SK-N-SH (cell line): ENCODE measurements around the gene CREBL2. TPM values are rescaled to one million over a fixed set of nuclear protein-coding genes. Genes with fewer than 3 reads are reported as not detected.

Source experiments
- CTCF ChIA-PET: fragments of 300-600, 350-600 bp; formaldehyde crosslinking; extraction: SDS; loops from one replicate; lab custom pipeline; 2021; lab: Yijun Ruan, JAX
- POLR2A ChIA-PET: fragments of 350-600 bp; sonication (Branson Sonifier 250); formaldehyde crosslinking; extraction: SDS; loops from one replicate; lab custom pipeline; 2020; ENCODE audit warnings: antibody characterized with exemption, inconsistent platforms; lab: Yijun Ruan, JAX
- DNase-seq: peaks from one replicate; pipeline ENCODE4 v3.0.0; 2012
- H2AFZ ChIP-seq: fragments of 200-600 bp; sonication (generic); 2 replicates; pipeline ENCODE4 v1.8.1; 2016; ENCODE audit warnings: antibody characterized with exemption, mild to moderate bottlenecking, low read depth
- H3F3A ChIP-seq: fragments of 200-600 bp; sonication (generic); replicated peaks from 2 replicates; pipeline ENCODE3; 2016; ENCODE audit warnings: antibody characterized with exemption, mild to moderate bottlenecking; ENCODE audit not compliant: insufficient read depth
- H3K27ac ChIP-seq, 2 experiments: fragments of 200-500 bp in 1 of 2; fragments of 200-600 bp in 1 of 2; sonication (Bioruptor generic) in 1 of 2; sonication (generic), shearing (Covaris generic) in 1 of 2; 2 replicates each; pipeline versions ENCODE4 v1.5.1 to v1.6.1; 2014 to 2016; ENCODE audit warnings: low read depth in 2 of 2, inconsistent platforms in 1 of 2, low read length in 1 of 2, mild to moderate bottlenecking in 1 of 2, mixed read lengths in 1 of 2
- H3K27me3 ChIP-seq: fragments of 200-600 bp; sonication (generic), shearing (Covaris generic); 2 replicates; pipeline ENCODE4 v1.6.1; 2016; ENCODE audit warnings: mixed run types; ENCODE audit not compliant: insufficient read depth
- H3K36me3 ChIP-seq, 2 experiments: fragments of 200-500 bp in 1 of 2; fragments of 200-600 bp in 1 of 2; sonication (Bioruptor generic) in 1 of 2; sonication (generic) in 1 of 2; replicated peaks in 1 of 2; 2 replicates each; pipeline versions ENCODE3 to v1.5.1; 2014 to 2016; ENCODE audit warnings: low read length in 1 of 2, mild to moderate bottlenecking in 1 of 2; ENCODE audit not compliant: insufficient read depth in 2 of 2, control insufficient read depth in 1 of 2
- H3K4me1 ChIP-seq, 2 experiments: fragments of 200-500 bp in 1 of 2; fragments of 200-600 bp in 1 of 2; sonication (Bioruptor generic) in 1 of 2; sonication (generic), shearing (Covaris generic) in 1 of 2; 2 replicates each; pipeline versions ENCODE4 v1.5.1 to v1.6.1; 2014 to 2016; ENCODE audit warnings: low read depth in 1 of 2, low read length in 1 of 2, mixed run types in 1 of 2; ENCODE audit not compliant: insufficient read depth in 2 of 2, control insufficient read depth in 1 of 2
- H3K4me2 ChIP-seq: fragments of 200-600 bp; sonication (generic), shearing (Covaris generic); 2 replicates; pipeline ENCODE4 v1.6.1; 2017; ENCODE audit warnings: mixed run types
- H3K4me3 ChIP-seq, 2 experiments: fragments of 200-500 bp in 1 of 2; fragments of 200-600 bp in 1 of 2; sonication (Bioruptor generic) in 1 of 2; sonication (generic), shearing (Covaris generic) in 1 of 2; 2 replicates each; pipeline versions ENCODE4 v1.5.1 to v1.8.1; 2014 to 2016; ENCODE audit warnings: low read depth in 2 of 2, inconsistent platforms in 1 of 2, low read length in 1 of 2, mild to moderate bottlenecking in 1 of 2, mixed read lengths in 1 of 2, moderate library complexity in 1 of 2
- H3K79me2 ChIP-seq: fragments of 200-600 bp; sonication (generic); 2 replicates; pipeline ENCODE4 v1.8.1; 2017; ENCODE audit warnings: mild to moderate bottlenecking; ENCODE audit not compliant: insufficient read depth
- H3K9ac ChIP-seq: fragments of 200-600 bp; sonication (generic); 2 replicates; pipeline ENCODE4 v1.6.1; 2017; ENCODE audit warnings: mixed run types
- H3K9me2 ChIP-seq: fragments of 200-600 bp; sonication (generic); 2 replicates; pipeline ENCODE4 v1.6.1; 2017; ENCODE audit warnings: mixed run types
- H3K9me3 ChIP-seq: fragments of 200-600 bp; sonication (generic); 2 replicates; pipeline ENCODE4 v1.6.1; 2017; ENCODE audit warnings: mixed run types, mild to moderate bottlenecking, moderate library complexity
- H4K20me1 ChIP-seq: fragments of 200-600 bp; sonication (generic); 2 replicates; pipeline ENCODE4 v1.6.1; 2017; ENCODE audit warnings: mild to moderate bottlenecking, mixed run types; ENCODE audit not compliant: insufficient read depth
- CTCF ChIP-seq: fragments of 200-600 bp; sonication (generic); IDR thresholded peaks from 2 replicates; pipeline ENCODE4 v1.6.1; 2017; ENCODE audit warnings: antibody characterized with exemption, mild to moderate bottlenecking, moderate library complexity
- ELF1 ChIP-seq: IDR thresholded peaks from 2 replicates; pipeline ENCODE4 v1.4.0; 2012
- FOSL2 ChIP-seq: IDR thresholded peaks from 2 replicates; pipeline ENCODE4 v1.4.0; 2012; ENCODE audit warnings: low read depth, mild to moderate bottlenecking, moderate library complexity, borderline replicate concordance
- FOXJ3 ChIP-seq: sonication (generic); formaldehyde crosslinking; IDR thresholded peaks from 2 replicates; pipeline ENCODE4 v1.5.1; 2020; ENCODE audit warnings: mild to moderate bottlenecking, missing genetic modification reagents
- FOXM1 ChIP-seq: IDR thresholded peaks from 2 replicates; pipeline ENCODE4 v1.4.0; 2012; ENCODE audit warnings: low read depth, mild to moderate bottlenecking
- GABPA ChIP-seq: IDR thresholded peaks from 2 replicates; pipeline ENCODE4 v1.4.0; 2012; ENCODE audit warnings: low read depth, mild to moderate bottlenecking
- GATA2 ChIP-seq: sonication (generic); formaldehyde crosslinking; IDR thresholded peaks from 2 replicates; pipeline ENCODE4 v1.5.0; 2020; ENCODE audit warnings: mild to moderate bottlenecking, missing genetic modification reagents
- JUND ChIP-seq: IDR thresholded peaks from 2 replicates; pipeline ENCODE4 v1.4.0; 2012
- NRF1 ChIP-seq: IDR thresholded peaks from 2 replicates; pipeline ENCODE4 v1.6.1; 2012; ENCODE audit warnings: low read depth, mild to moderate bottlenecking, low read length
- PBX3 ChIP-seq: IDR thresholded peaks from 2 replicates; pipeline ENCODE4; 2012
- POLR2AphosphoS5 ChIP-seq: IDR thresholded peaks from 2 replicates; pipeline ENCODE4 v1.6.1; 2012; ENCODE audit warnings: low read depth, low read length
- RAD21 ChIP-seq: IDR thresholded peaks from 2 replicates; pipeline ENCODE4 v1.6.1; 2012; ENCODE audit warnings: mild to moderate bottlenecking, low read length
- RCOR1 ChIP-seq: fragments of 150-350 bp; IDR thresholded peaks from 2 replicates; pipeline ENCODE4 v1.6.1; 2017; ENCODE audit warnings: antibody characterized with exemption, low read length
- RXRA ChIP-seq: IDR thresholded peaks from 2 replicates; pipeline ENCODE4 v1.4.0; 2012; ENCODE audit warnings: low read depth, mild to moderate bottlenecking, borderline replicate concordance
- SMC3 ChIP-seq: IDR thresholded peaks from 2 replicates; pipeline ENCODE4 v1.6.1; 2012; ENCODE audit warnings: low read depth, low read length, improper control_type of control experiment
- TAF1 ChIP-seq: IDR thresholded peaks from 2 replicates; pipeline ENCODE4 v1.6.1; 2012; ENCODE audit warnings: low read depth, mild to moderate bottlenecking, low read length, moderate library complexity, borderline replicate concordance
- TEAD4 ChIP-seq: IDR thresholded peaks from 2 replicates; pipeline ENCODE4 v1.4.0; 2012; ENCODE audit warnings: mild to moderate bottlenecking, borderline replicate concordance; ENCODE audit not compliant: insufficient read depth
- USF1 ChIP-seq: IDR thresholded peaks from 2 replicates; pipeline ENCODE4 v1.4.0; 2012; ENCODE audit warnings: low read depth, borderline replicate concordance
- YY1 ChIP-seq: IDR thresholded peaks from 2 replicates; pipeline ENCODE4 v1.4.0; 2012; ENCODE audit warnings: low read depth, mild to moderate bottlenecking
- WGBS: methylation state at CpG from one replicate; pipeline ENCODE4 v1.1.6; 2017; ENCODE audit warnings: low lambda C conversion rate; 5-methylcytosine and 5-hydroxymethylcytosine counted together
- polyA plus RNA-seq, 3 experiments: library from polyadenylated mRNA; depleted of rRNA; stranded (reverse); fragments of >200 nt; gene quantifications; 2 replicates each; pipeline ENCODE4 v1.2.3, GENCODE V29; 2012
- TF ChIP-seq, protein P1 (sequence below): IDR thresholded peaks from 2 replicates; pipeline ENCODE4 v1.6.1; 2012; ENCODE audit warnings: mild to moderate bottlenecking, low read depth, low read length, moderate library complexity

The CREBL2 gene
- polyA plus RNA-seq, 1 of the 3 experiments (the other 2 are of a cell fraction): 12.6 TPM

- H3K4me3 ChIP-seq: no peak overlapping the region
- no peaks in the 10 kb centered on the region for H3K9me2 ChIP-seq
- no peaks in the 10 kb centered on the region for H4K20me1 ChIP-seq
- H3K79me2 ChIP-seq: no peaks in the 10 kb centered on the region
- no peaks in the 10 kb centered on the region for H3K36me3 ChIP-seq
- no peaks in the 10 kb centered on the region for H3F3A ChIP-seq
- POLR2A ChIA-PET: no interaction called here
- H2AFZ ChIP-seq: no peak overlapping the region
- no peaks in the 10 kb centered on the region for H3K27me3 ChIP-seq
- 81% methylated on average over 5 of the region's 5 CpGs for WGBS
- H3K4me2 ChIP-seq: no peak overlapping the region
- no peak overlapping the region for H3K27ac ChIP-seq
- CTCF ChIA-PET: interaction anchor here (1.9 kb wide), 1 partner anchor 26 kb away, joined by 4 read pairs; no protein-coding TSS in a partner anchor
- no peaks in the 10 kb centered on the region for H3K9me3 ChIP-seq
- TF ChIP-seq FOXM1: no peak
- no peak for TF ChIP-seq FOSL2
- no peak for TF ChIP-seq RAD21
- no peak for TF ChIP-seq POLR2AphosphoS5
- TF ChIP-seq, protein P1, sequence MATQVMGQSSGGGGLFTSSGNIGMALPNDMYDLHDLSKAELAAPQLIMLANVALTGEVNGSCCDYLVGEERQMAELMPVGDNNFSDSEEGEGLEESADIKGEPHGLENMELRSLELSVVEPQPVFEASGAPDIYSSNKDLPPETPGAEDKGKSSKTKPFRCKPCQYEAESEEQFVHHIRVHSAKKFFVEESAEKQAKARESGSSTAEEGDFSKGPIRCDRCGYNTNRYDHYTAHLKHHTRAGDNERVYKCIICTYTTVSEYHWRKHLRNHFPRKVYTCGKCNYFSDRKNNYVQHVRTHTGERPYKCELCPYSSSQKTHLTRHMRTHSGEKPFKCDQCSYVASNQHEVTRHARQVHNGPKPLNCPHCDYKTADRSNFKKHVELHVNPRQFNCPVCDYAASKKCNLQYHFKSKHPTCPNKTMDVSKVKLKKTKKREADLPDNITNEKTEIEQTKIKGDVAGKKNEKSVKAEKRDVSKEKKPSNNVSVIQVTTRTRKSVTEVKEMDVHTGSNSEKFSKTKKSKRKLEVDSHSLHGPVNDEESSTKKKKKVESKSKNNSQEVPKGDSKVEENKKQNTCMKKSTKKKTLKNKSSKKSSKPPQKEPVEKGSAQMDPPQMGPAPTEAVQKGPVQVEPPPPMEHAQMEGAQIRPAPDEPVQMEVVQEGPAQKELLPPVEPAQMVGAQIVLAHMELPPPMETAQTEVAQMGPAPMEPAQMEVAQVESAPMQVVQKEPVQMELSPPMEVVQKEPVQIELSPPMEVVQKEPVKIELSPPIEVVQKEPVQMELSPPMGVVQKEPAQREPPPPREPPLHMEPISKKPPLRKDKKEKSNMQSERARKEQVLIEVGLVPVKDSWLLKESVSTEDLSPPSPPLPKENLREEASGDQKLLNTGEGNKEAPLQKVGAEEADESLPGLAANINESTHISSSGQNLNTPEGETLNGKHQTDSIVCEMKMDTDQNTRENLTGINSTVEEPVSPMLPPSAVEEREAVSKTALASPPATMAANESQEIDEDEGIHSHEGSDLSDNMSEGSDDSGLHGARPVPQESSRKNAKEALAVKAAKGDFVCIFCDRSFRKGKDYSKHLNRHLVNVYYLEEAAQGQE: no peak
- TF ChIP-seq TAF1: no peak
- no peak for TF ChIP-seq PBX3
- TF ChIP-seq SMC3: no peak
- no peak for TF ChIP-seq RXRA
- no peak for TF ChIP-seq GATA2
- no peak for TF ChIP-seq JUND
- no peak for DNase-seq
- peaks cover 0 to 9% of the 10 kb centered on the region in 2 experiments; a peak in 2 of 4 replicates for H3K4me1 ChIP-seq
- no peak overlapping the region for H3K9ac ChIP-seq
Observed at GRCh38 chr12:12689647-12690300, 78.1 kb downstream of the CREBL2 start.

- no peak overlapping the region for H3K4me2 ChIP-seq
- H3K9ac ChIP-seq: no peak overlapping the region
- peaks cover 0 to 7% of the 10 kb centered on the region in 2 experiments; a peak in 2 of 4 replicates for H3K4me1 ChIP-seq
- DNase-seq: no peak
- H3K4me3 ChIP-seq: no peak overlapping the region
- WGBS: 94% methylated on average over 2 of the region's 2 CpGs
- H3K27ac ChIP-seq: no peak overlapping the region
- H3K9me3 ChIP-seq: no peaks in the 10 kb centered on the region
- H3K9me2 ChIP-seq: no peaks in the 10 kb centered on the region
- H3K79me2 ChIP-seq: no peaks in the 10 kb centered on the region
- POLR2A ChIA-PET: no interaction called here
- CTCF ChIA-PET: interaction anchor here (1.1 to 1.9 kb wide), 3 partner anchors 8 to 36 kb away, joined by 3 to 4 read pairs (median 4); no protein-coding TSS in a partner anchor
- no peaks in the 10 kb centered on the region for H3K36me3 ChIP-seq
- H4K20me1 ChIP-seq: no peaks in the 10 kb centered on the region
- no peak overlapping the region for H2AFZ ChIP-seq
- no peaks in the 10 kb centered on the region for H3K27me3 ChIP-seq
- no peaks in the 10 kb centered on the region for H3F3A ChIP-seq
- TF ChIP-seq RAD21 (no peak), FOSL2 (no peak), GABPA (no peak), YY1 (no peak), TEAD4 (no peak), CTCF (no peak), ELF1 (no peak), RCOR1 (no peak), NRF1 (no peak), JUND (no peak), SMC3 (no peak), PBX3 (no peak), USF1 (no peak), FOXJ3 (CRISPR knock-in tag) (no peak)
Observed at GRCh38 chr12:12691549-12691948, 79.9 kb downstream of the CREBL2 start.
